MM.1S (cell line): Measurements from ENCODE around the gene CDC25B.

Experiments used
- DNase-seq: peaks from one replicate; pipeline ENCODE4 v3.0.0-alpha.2; 2015
- H2AFZ ChIP-seq: fragments of 300-600 bp; sonication (generic); 2 replicates; pipeline ENCODE4 v1.6.0; 2016; ENCODE audit warnings: antibody characterized with exemption, low read length
- H3F3A ChIP-seq: fragments of 300-600 bp; sonication (generic); 2 replicates; pipeline ENCODE4 v1.6.1; 2016; ENCODE audit warnings: mild to moderate bottlenecking, antibody characterized with exemption, low read length, moderate library complexity, mixed read lengths; ENCODE audit not compliant: insufficient read depth
- H3K27ac ChIP-seq: fragments of 300-600 bp; sonication (generic); 2 replicates; pipeline ENCODE4 v1.5.1; 2016; ENCODE audit warnings: mild to moderate bottlenecking, low read length
- H3K27me3 ChIP-seq: fragments of 300-600 bp; sonication (generic); replicated peaks from 2 replicates; pipeline ENCODE4 v1.6.0; 2016; ENCODE audit warnings: low read length; ENCODE audit not compliant: insufficient read depth
- H3K36me3 ChIP-seq: fragments of 300-600 bp; sonication (generic); replicated peaks from 2 replicates; pipeline ENCODE4 v1.6.1; 2016; ENCODE audit warnings: mild to moderate bottlenecking, low read length, mixed read lengths; ENCODE audit not compliant: insufficient read depth
- H3K4me1 ChIP-seq: fragments of 300-600 bp; sonication (generic); 2 replicates; pipeline ENCODE4 v1.6.1; 2016; ENCODE audit warnings: low read length, mixed read lengths
- H3K4me2 ChIP-seq: fragments of 300-600 bp; sonication (generic); 2 replicates; pipeline ENCODE4 v1.6.0; 2016; ENCODE audit warnings: low read depth, low read length
- H3K4me3 ChIP-seq: fragments of 300-600 bp; sonication (generic); 2 replicates; pipeline ENCODE4 v1.5.1; 2016; ENCODE audit warnings: low read length, mixed read lengths
- H3K79me2 ChIP-seq: fragments of 300-600 bp; sonication (generic); 2 replicates; pipeline ENCODE4 v1.6.1; 2016; ENCODE audit warnings: mixed run types, low read length, mixed read lengths
- H3K9ac ChIP-seq: fragments of 300-600 bp; sonication (generic); 2 replicates; pipeline ENCODE4 v1.6.1; 2016; ENCODE audit warnings: low read length, mixed read lengths
- H3K9me2 ChIP-seq: fragments of 300-600 bp; sonication (generic); replicated peaks from 2 replicates; pipeline ENCODE4 v1.6.1; 2016; ENCODE audit warnings: mild to moderate bottlenecking, low read length, mixed read lengths; ENCODE audit not compliant: insufficient read depth
- H3K9me3 ChIP-seq: fragments of 300-600 bp; sonication (generic); replicated peaks from 2 replicates; pipeline ENCODE4 v1.6.1; 2016; ENCODE audit warnings: mild to moderate bottlenecking, low read length, mixed read lengths; ENCODE audit not compliant: insufficient read depth
- H4K20me1 ChIP-seq: fragments of 300-600 bp; sonication (generic); 2 replicates; pipeline ENCODE4 v1.6.1; 2016; ENCODE audit warnings: mild to moderate bottlenecking, low read length, moderate library complexity, mixed read lengths; ENCODE audit not compliant: insufficient read depth
- EZH2 ChIP-seq: fragments of 300-600 bp; sonication (generic); optimal IDR thresholded peaks from 2 replicates; pipeline ENCODE3; 2017; ENCODE audit warnings: low read depth, mild to moderate bottlenecking, antibody characterized with exemption, low read length, mixed read lengths
- EZH2phosphoT487 ChIP-seq: fragments of 300-600 bp; sonication (generic); IDR thresholded peaks from 2 replicates; pipeline ENCODE4 v1.6.1; 2018; ENCODE audit warnings: antibody characterized with exemption, low read length
- TF ChIP-seq, protein P1 (sequence below): fragments of 300-600 bp; sonication (generic); IDR thresholded peaks from 2 replicates; pipeline ENCODE4 v1.5.1; 2016; ENCODE audit warnings: antibody characterized with exemption, low read length, mixed read lengths

Gene CDC25B

DNA sequence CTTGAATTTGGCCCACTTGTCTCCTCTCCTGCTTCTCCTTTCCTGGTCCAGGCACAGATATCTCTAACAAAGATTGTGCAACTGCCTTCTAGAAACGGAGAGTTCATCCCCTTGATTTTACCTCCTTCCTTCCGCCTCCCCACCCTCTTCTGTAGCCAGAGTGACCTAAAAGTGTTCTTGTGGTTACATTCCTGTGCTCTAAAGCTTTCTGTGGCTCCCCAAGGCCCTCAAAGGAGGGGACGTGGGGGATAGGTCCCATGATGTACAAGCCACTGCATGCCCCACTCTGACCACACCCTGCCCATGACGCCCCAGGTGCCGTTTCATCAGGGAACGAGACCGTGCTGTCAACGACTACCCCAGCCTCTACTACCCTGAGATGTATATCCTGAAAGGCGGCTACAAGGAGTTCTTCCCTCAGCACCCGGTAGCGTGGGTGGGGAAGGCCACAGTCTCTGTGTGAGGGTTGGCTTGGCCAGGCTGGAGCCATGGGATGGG, 8.2 kb downstream of the CDC25B start:
- Histone ChIP-seq H3K4me1 (peaks cover 12% of the 10 kb centered on the region), H3K27me3 (no peaks in the 10 kb centered on the region), H3K9me2 (no peaks in the 10 kb centered on the region), H3F3A (no peaks in the 10 kb centered on the region; the same call in 1 of the 2 replicates), H4K20me1 (no peaks in the 10 kb centered on the region), H3K9me3 (no peaks in the 10 kb centered on the region), H3K36me3 (peaks cover 3% of the 10 kb centered on the region), H3K9ac (no peak overlapping the region), H2AFZ (no peak overlapping the region), H3K4me2 (no peak overlapping the region), H3K4me3 (no peak overlapping the region), H3K27ac (no peak overlapping the region), H3K79me2 (peaks cover 24% of the 10 kb centered on the region)
- no peak for DNase-seq
- TF ChIP-seq EZH2phosphoT487 = no peak
- TF ChIP-seq, protein P1, sequence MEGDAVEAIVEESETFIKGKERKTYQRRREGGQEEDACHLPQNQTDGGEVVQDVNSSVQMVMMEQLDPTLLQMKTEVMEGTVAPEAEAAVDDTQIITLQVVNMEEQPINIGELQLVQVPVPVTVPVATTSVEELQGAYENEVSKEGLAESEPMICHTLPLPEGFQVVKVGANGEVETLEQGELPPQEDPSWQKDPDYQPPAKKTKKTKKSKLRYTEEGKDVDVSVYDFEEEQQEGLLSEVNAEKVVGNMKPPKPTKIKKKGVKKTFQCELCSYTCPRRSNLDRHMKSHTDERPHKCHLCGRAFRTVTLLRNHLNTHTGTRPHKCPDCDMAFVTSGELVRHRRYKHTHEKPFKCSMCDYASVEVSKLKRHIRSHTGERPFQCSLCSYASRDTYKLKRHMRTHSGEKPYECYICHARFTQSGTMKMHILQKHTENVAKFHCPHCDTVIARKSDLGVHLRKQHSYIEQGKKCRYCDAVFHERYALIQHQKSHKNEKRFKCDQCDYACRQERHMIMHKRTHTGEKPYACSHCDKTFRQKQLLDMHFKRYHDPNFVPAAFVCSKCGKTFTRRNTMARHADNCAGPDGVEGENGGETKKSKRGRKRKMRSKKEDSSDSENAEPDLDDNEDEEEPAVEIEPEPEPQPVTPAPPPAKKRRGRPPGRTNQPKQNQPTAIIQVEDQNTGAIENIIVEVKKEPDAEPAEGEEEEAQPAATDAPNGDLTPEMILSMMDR = no peak
- no peak for TF ChIP-seq EZH2

DNA sequence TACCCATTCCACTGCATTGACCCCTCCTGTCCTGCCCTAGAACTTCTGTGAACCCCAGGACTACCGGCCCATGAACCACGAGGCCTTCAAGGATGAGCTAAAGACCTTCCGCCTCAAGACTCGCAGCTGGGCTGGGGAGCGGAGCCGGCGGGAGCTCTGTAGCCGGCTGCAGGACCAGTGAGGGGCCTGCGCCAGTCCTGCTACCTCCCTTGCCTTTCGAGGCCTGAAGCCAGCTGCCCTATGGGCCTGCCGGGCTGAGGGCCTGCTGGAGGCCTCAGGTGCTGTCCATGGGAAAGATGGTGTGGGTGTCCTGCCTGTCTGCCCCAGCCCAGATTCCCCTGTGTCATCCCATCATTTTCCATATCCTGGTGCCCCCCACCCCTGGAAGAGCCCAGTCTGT, 8.7 kb downstream of the CDC25B start:
- Histone ChIP-seq H3K4me3 (no peak overlapping the region), H3K4me1 (peaks cover 7% of the 10 kb centered on the region), H3K27me3 (no peaks in the 10 kb centered on the region), H3K36me3 (peaks cover 3% of the 10 kb centered on the region), H3K4me2 (no peak overlapping the region), H3K9me3 (no peaks in the 10 kb centered on the region), H4K20me1 (no peaks in the 10 kb centered on the region), H3F3A (no peaks in the 10 kb centered on the region; the same call in 1 of the 2 replicates), H3K9me2 (no peaks in the 10 kb centered on the region), H3K27ac (no peak overlapping the region), H3K79me2 (peaks cover 19% of the 10 kb centered on the region), H3K9ac (no peak overlapping the region), H2AFZ (no peak overlapping the region)
- no peak for DNase-seq
- TF ChIP-seq, protein P1 = no peak
- TF ChIP-seq EZH2 (no peak), EZH2phosphoT487 (no peak)

DNA sequence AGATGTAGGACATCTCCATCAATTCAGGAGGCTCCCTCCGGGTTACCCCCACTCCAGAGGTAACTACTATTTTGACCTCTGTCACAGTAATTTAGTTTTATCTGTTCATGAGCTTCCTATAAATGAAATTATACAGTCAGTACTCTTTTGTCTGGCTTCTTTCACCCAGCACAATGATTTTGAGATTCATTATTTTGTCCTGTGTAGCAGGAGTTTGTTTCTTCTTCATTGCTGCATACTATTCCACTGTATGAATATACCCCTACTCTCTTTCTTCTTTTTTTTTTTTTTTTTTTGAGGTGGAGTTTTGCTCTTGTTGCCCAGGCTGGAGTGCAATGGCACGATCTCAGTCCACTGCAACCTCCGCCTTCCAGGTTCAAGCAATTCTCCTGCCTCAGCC, 12.4 kb downstream of the CDC25B start:
- Histone ChIP-seq H4K20me1 (no peaks in the 10 kb centered on the region), H3K27me3 (no peaks in the 10 kb centered on the region), H3F3A (no peaks in the 10 kb centered on the region; the same call in 1 of the 2 replicates), H3K79me2 (no peaks in the 10 kb centered on the region), H3K27ac (no peak overlapping the region), H3K4me1 (no peaks in the 10 kb centered on the region), H3K9me3 (no peaks in the 10 kb centered on the region), H2AFZ (no peak overlapping the region), H3K9me2 (no peaks in the 10 kb centered on the region), H3K4me2 (no peak overlapping the region), H3K4me3 (no peak overlapping the region), H3K36me3 (no peaks in the 10 kb centered on the region; the same call in 1 of the 2 replicates), H3K9ac (no peak overlapping the region)
- TF ChIP-seq, protein P1 = no peak
- no peak for TF ChIP-seq EZH2phosphoT487
- TF ChIP-seq EZH2 = no peak
- DNase-seq = no peak
